CD4-positive, CD25-positive, alpha-beta regulatory T cell (primary cell): ENCODE results near the gene PLPP2. TPM values are rescaled to one million over a fixed set of nuclear protein-coding genes. Genes with fewer than 3 reads are reported as not detected.

Experiments used
- ATAC-seq, 2 donors: fragments of 150-1000 bp; cut with Tn5 transposase; one replicate each; pipeline ENCODE4 v1.10.0; 2021; ENCODE audit warnings: low read depth in 2 of 2, moderate number of reproducible peaks in 2 of 2, moderate library complexity in 1 of 2
- DNase-seq, 3 donors: peaks; one replicate each; pipeline versions ENCODE4 v3.0.0 to v3.0.0-alpha.2; 2012 to 2022; ENCODE audit warnings: mixed read lengths in 1 of 3
- H3K27ac ChIP-seq: one replicate; pipeline ENCODE4 v1.7.0; 2013; ENCODE audit warnings: mild to moderate bottlenecking, low read length; ENCODE audit not compliant: insufficient read depth, poor library complexity, severe bottlenecking
- H3K27me3 ChIP-seq: one replicate; pipeline ENCODE4 v1.7.0; 2013; ENCODE audit warnings: low read length; ENCODE audit not compliant: control insufficient read depth, insufficient read depth
- H3K36me3 ChIP-seq: one replicate; pipeline ENCODE4 v1.7.0; 2013; ENCODE audit warnings: mild to moderate bottlenecking, low read length, moderate library complexity; ENCODE audit not compliant: control insufficient read depth, insufficient read depth
- H3K4me1 ChIP-seq: 2 replicates; pipeline ENCODE4 v1.7.0; 2013; ENCODE audit warnings: mild to moderate bottlenecking, low read length; ENCODE audit not compliant: insufficient read depth, control insufficient read depth, poor library complexity, severe bottlenecking
- H3K4me3 ChIP-seq: one replicate; pipeline ENCODE4 v1.7.0; 2013; ENCODE audit warnings: low read depth, mild to moderate bottlenecking, low read length, moderate library complexity
- H3K9me3 ChIP-seq, 2 experiments: 1 replicate in 1 of 2; 2 replicates in 1 of 2; pipeline ENCODE4 v1.7.0; 2013; ENCODE audit warnings: low read length in 2 of 2, mild to moderate bottlenecking in 1 of 2, moderate library complexity in 1 of 2; ENCODE audit not compliant: control insufficient read depth in 2 of 2
- H3K27ac Mint-ChIP-seq, 3 donors: one replicate each; pipeline ENCODE4 v1.8.0; 2020 to 2022; ENCODE audit warnings: mild to moderate bottlenecking in 3 of 3, mixed read lengths in 3 of 3, moderate library complexity in 2 of 3
- H3K27me3 Mint-ChIP-seq: one replicate; pipeline ENCODE4 v1.8.0; 2022; ENCODE audit warnings: mild to moderate bottlenecking, mixed read lengths
- H3K36me3 Mint-ChIP-seq: one replicate; pipeline ENCODE4 v1.8.0; 2020; ENCODE audit warnings: mixed read lengths
- H3K4me1 Mint-ChIP-seq, 4 donors: one replicate each; pipeline ENCODE4 v1.8.0; 2020 to 2022; ENCODE audit warnings: mixed read lengths in 4 of 4, mild to moderate bottlenecking in 1 of 4
- H3K4me3 Mint-ChIP-seq, 4 donors: one replicate each; pipeline ENCODE4 v1.8.0; 2020 to 2022; ENCODE audit warnings: mild to moderate bottlenecking in 4 of 4, mixed read lengths in 4 of 4, moderate library complexity in 3 of 4
- H3K9me3 Mint-ChIP-seq, 7 donors: one replicate each; pipeline ENCODE4 v1.8.0; 2020 to 2022; ENCODE audit warnings: mixed read lengths in 7 of 7, mild to moderate bottlenecking in 3 of 7, moderate library complexity in 2 of 7
- polyA plus RNA-seq, 4 donors: library from polyadenylated mRNA; unstranded; fragments of 300-500 nt; fragmentation: Illumina TruSeq; gene quantifications; one replicate each; pipeline ENCODE4 v1.2.3, GENCODE V29; 2021
- total RNA-seq: library from RNA; stranded (reverse); gene quantifications from one replicate; pipeline ENCODE4 v1.2.3, GENCODE V29; 2022

Gene PLPP2
- total and polyA plus RNA-seq, 5 donors from 2014 or later, result 0.12 to 0.22 TPM; not detected in 3

DNA sequence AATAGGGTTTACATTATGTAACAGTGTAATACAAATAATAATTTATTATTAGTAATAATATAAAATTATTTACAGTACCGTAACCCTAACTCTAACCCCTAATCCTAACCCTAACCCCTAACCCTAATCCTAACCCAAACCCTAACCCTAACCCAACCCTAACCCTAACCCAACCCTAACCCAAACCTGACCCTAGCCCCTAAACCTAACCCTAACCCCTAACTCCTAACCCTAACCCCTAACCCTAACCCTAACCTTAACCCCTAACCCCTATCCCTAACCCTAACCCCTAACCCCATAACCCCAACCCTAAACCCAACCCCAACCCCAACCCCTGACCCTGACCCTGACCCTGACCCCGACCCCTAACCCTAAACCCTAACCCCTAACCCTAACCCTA, 45.7 kb downstream of the PLPP2 start:
- H3K4me1 ChIP-seq, result no peaks in the 10 kb centered on the region
- H3K9me3 ChIP-seq, result no peaks in the 10 kb centered on the region
- Mint-ChIP-seq H3K36me3 (no peaks in the 10 kb centered on the region), H3K27me3 (no peaks in the 10 kb centered on the region), H3K4me1 (no peaks in the 10 kb centered on the region), H3K4me3 (no peak overlapping the region), H3K27ac (no peak overlapping the region), H3K9me3 (no peaks in the 10 kb centered on the region)
- H3K27me3 ChIP-seq, result no peaks in the 10 kb centered on the region
- H3K4me3 ChIP-seq, result no peak overlapping the region
- no peak for ATAC-seq
- DNase-seq, result no peak
- H3K27ac ChIP-seq, result no peak overlapping the region
- H3K36me3 ChIP-seq, result no peaks in the 10 kb centered on the region

Other genes starting within 250 kb of the PLPP2 start
- gene OR4F17, start 184.3 kb downstream of the PLPP2 start, total RNA-seq, result not detected
- not detected for gene OR4F17, start 184.3 kb downstream of the PLPP2 start, polyA plus RNA-seq
- 15.8 TPM for gene MIER2, start 53.4 kb upstream of the PLPP2 start, total RNA-seq
- 1 to 10 TPM; 2.0 to 4.3 (median 2.9) TPM for gene MIER2, start 53.4 kb upstream of the PLPP2 start, polyA plus RNA-seq
- gene C2CD4C, start 117.7 kb upstream of the PLPP2 start, total RNA-seq, result not detected
- gene C2CD4C, start 117.7 kb upstream of the PLPP2 start, polyA plus RNA-seq, result not detected
- not detected for gene SHC2, start 169.6 kb upstream of the PLPP2 start, total RNA-seq
- not detected for gene SHC2, start 169.6 kb upstream of the PLPP2 start, polyA plus RNA-seq
- gene MADCAM1, start 205.1 kb upstream of the PLPP2 start, total RNA-seq, result 0.52 TPM
- under 1 TPM in 3 of 4 donors, not detected in 1; 0.16 to 0.33 (median 0.31) TPM for gene MADCAM1, start 205.1 kb upstream of the PLPP2 start, polyA plus RNA-seq
- 19.3 TPM for gene TPGS1, start 216.1 kb upstream of the PLPP2 start, total RNA-seq
- 10 to 100 TPM; 18.2 to 44.4 (median 37.3) TPM for gene TPGS1, start 216.1 kb upstream of the PLPP2 start, polyA plus RNA-seq
- 39.2 TPM for gene CDC34, start 240.4 kb upstream of the PLPP2 start, total RNA-seq
- gene CDC34, start 240.4 kb upstream of the PLPP2 start, polyA plus RNA-seq, result 10 to 100 TPM; 32.2 to 37.8 (median 34.8) TPM